Neural cell (in vitro differentiated cells): ENCODE data around the gene MXRA8.

Source experiments
- SMC3 ChIP-seq: fragments of 450-650 bp; conservative IDR thresholded peaks from 2 replicates; pipeline ENCODE4 v1.6.1; 2014; ENCODE audit warnings: antibody characterized with exemption, mild to moderate bottlenecking, moderate library complexity; ENCODE audit not compliant: poor library complexity
- TF ChIP-seq, protein P1 (sequence below): fragments of 450-650 bp; IDR thresholded peaks from 2 replicates; pipeline ENCODE4 v1.5.1; 2014; ENCODE audit warnings: antibody characterized with exemption, mild to moderate bottlenecking, moderate library complexity; ENCODE audit not compliant: poor library complexity, severe bottlenecking
- TF ChIP-seq, protein P2 (sequence below): IDR thresholded peaks from 2 replicates; pipeline ENCODE4 v1.6.1; 2012; ENCODE audit warnings: borderline replicate concordance

DNA sequence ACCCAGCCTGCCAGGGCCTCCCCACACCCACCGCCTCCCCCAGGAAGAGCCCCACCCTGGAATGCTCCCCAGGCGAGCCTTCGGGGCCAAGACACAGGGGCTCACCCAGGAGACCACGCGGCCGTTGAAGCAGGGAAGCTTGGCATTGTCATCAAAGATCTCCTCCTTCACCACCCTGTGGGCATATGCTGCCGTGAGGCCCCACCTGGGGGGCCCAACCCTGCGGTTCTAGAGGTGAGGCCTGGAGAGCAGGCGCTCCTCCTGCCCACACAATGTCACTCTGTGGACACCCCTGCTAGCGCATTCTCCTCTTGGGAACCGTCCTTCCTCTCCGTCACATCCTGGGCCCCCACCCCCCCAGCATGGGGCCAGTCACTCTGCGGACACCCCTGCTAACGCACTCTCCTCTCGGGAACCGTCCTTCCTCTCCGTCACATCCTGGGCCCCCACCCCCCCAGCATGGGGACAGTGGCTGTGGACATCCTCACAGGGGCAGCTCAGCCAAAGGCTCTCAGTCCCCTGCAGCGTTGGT, 15.7 kb downstream of the MXRA8 start:
- TF ChIP-seq, protein P1, sequence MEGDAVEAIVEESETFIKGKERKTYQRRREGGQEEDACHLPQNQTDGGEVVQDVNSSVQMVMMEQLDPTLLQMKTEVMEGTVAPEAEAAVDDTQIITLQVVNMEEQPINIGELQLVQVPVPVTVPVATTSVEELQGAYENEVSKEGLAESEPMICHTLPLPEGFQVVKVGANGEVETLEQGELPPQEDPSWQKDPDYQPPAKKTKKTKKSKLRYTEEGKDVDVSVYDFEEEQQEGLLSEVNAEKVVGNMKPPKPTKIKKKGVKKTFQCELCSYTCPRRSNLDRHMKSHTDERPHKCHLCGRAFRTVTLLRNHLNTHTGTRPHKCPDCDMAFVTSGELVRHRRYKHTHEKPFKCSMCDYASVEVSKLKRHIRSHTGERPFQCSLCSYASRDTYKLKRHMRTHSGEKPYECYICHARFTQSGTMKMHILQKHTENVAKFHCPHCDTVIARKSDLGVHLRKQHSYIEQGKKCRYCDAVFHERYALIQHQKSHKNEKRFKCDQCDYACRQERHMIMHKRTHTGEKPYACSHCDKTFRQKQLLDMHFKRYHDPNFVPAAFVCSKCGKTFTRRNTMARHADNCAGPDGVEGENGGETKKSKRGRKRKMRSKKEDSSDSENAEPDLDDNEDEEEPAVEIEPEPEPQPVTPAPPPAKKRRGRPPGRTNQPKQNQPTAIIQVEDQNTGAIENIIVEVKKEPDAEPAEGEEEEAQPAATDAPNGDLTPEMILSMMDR = no peak
- TF ChIP-seq, protein P2, sequence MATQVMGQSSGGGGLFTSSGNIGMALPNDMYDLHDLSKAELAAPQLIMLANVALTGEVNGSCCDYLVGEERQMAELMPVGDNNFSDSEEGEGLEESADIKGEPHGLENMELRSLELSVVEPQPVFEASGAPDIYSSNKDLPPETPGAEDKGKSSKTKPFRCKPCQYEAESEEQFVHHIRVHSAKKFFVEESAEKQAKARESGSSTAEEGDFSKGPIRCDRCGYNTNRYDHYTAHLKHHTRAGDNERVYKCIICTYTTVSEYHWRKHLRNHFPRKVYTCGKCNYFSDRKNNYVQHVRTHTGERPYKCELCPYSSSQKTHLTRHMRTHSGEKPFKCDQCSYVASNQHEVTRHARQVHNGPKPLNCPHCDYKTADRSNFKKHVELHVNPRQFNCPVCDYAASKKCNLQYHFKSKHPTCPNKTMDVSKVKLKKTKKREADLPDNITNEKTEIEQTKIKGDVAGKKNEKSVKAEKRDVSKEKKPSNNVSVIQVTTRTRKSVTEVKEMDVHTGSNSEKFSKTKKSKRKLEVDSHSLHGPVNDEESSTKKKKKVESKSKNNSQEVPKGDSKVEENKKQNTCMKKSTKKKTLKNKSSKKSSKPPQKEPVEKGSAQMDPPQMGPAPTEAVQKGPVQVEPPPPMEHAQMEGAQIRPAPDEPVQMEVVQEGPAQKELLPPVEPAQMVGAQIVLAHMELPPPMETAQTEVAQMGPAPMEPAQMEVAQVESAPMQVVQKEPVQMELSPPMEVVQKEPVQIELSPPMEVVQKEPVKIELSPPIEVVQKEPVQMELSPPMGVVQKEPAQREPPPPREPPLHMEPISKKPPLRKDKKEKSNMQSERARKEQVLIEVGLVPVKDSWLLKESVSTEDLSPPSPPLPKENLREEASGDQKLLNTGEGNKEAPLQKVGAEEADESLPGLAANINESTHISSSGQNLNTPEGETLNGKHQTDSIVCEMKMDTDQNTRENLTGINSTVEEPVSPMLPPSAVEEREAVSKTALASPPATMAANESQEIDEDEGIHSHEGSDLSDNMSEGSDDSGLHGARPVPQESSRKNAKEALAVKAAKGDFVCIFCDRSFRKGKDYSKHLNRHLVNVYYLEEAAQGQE = no peak
- no peak for TF ChIP-seq SMC3
